ENCODE results near the gene BFSP2. TPM values are rescaled to one million over a fixed set of nuclear protein-coding genes. Genes with fewer than 3 reads are reported as not detected.

Gene BFSP2
- total and polyA plus RNA-seq, 2 donors (not counting 3 experiments of a cell fraction or from before 2014, with no cell fraction given): not detected

GRCh38 chr3:133413161-133414020 is 13.5 kb downstream of the BFSP2 start:
- intact Hi-C loops (cut with micrococcal nuclease): no loop called here
- dilution Hi-C loops (cut with MboI; ENCODE audit: extremely low pct_ligation_motif_present, low sequenced_read_pairs): no loop called here
- Histone ChIP-seq H3K79me2 (ENCODE audit: control insufficient read depth, insufficient read depth, low read length) (no peaks in the 10 kb centered on the region), H3K9ac (replicated peaks; ENCODE audit: extremely low read depth, insufficient read depth, low read length) (no peak overlapping the region), H3K4me2 (ENCODE audit: insufficient read depth, low read length) (no peak overlapping the region), H4K20me1 (replicated peaks; ENCODE audit: control insufficient read depth, extremely low read depth, insufficient read depth, low read length) (no peaks in the 10 kb centered on the region), H3K36me3 (ENCODE audit: control insufficient read depth in 2 of 2, extremely low read depth in 1 of 2, insufficient read depth in 2 of 2, low read length in 2 of 2) (no peaks in the 10 kb centered on the region), H3K27me3 (ENCODE audit: control insufficient read depth in 2 of 2, insufficient read depth in 2 of 2, low read length in 2 of 2) (peaks cover 7 to 10% of the 10 kb centered on the region in 2 experiments), H3K27ac (ENCODE audit: insufficient read depth, low read depth, low read length) (no peak overlapping the region), H3K4me3 (replicated peaks in 1 of 3; ENCODE audit: insufficient read depth in 1 of 3, low read depth in 1 of 3, low read length in 3 of 3) (no peak overlapping the region), H3K9me1 (replicated peaks; ENCODE audit: control insufficient read depth, extremely low read depth, insufficient read depth, low read length) (no peaks in the 10 kb centered on the region), H2AFZ (ENCODE audit: low read depth, low read length) (no peak overlapping the region), H3K9me3 (replicated peaks; ENCODE audit: control insufficient read depth, insufficient read depth, low read length) (no peaks in the 10 kb centered on the region), H3K4me1 (ENCODE audit: control insufficient read depth, extremely low read depth, insufficient read depth, low read length) (no peaks in the 10 kb centered on the region)
- TF ChIP-seq EZH2 (IDR thresholded peaks at IDR 0.05; ENCODE audit: borderline replicate concordance, low read depth, low read length, severe bottlenecking): no peak
- no peak for TF ChIP-seq POLR2AphosphoS5 (IDR thresholded peaks at IDR 0.05; ENCODE audit: insufficient read depth, low read depth, low read length)
- no peak for TF ChIP-seq POLR2A (IDR thresholded peaks at IDR 0.05; ENCODE audit: low read depth, low read length)
- TF ChIP-seq FOS (IDR thresholded peaks at IDR 0.05; ENCODE audit: borderline replicate concordance, insufficient read depth, low read length): no peak
- no peak for TF ChIP-seq MAX (IDR thresholded peaks at IDR 0.05; ENCODE audit: insufficient read depth, insufficient read length)
- no peak for TF ChIP-seq MYC (IDR thresholded peaks at IDR 0.05; ENCODE audit: low read depth, low read length)
- TF ChIP-seq JUN (IDR thresholded peaks at IDR 0.05; ENCODE audit: borderline replicate concordance, insufficient read depth, insufficient read length, low read depth): no peak
- no peak for TF ChIP-seq GATA2 (IDR thresholded peaks at IDR 0.05; ENCODE audit: insufficient read depth, insufficient read length, low read depth, low read length)
- no peak for TF ChIP-seq CTCF (IDR thresholded peaks at IDR 0.05; ENCODE audit: extremely low read depth in 1 of 2, insufficient read depth in 1 of 2, low read depth in 1 of 2, low read length in 2 of 2)
- no TSS peak for BruUV-seq (replicated peaks)
- no peak for FAIRE-seq
- POLR2A ChIA-PET: no interaction called here
- DNase-seq (ENCODE audit: low read depth, low spot score): no peak
- CTCF ChIA-PET: interaction anchor here (0.6 to 2.2 kb wide), 10 partner anchors 9 to 687 kb away, joined by 3 to 12 read pairs (median 4); no protein-coding TSS in a partner anchor
